ENCODE results near the gene PCGF3. TPM values are rescaled to one million over a fixed set of nuclear protein-coding genes. Genes with fewer than 3 reads are reported as not detected.

The PCGF3 gene
- total RNA-seq, 1 donor: 43.1 TPM

GRCh38 chr4:671769-672168 lies 33.9 kb upstream of the PCGF3 start:
- H2AFZ ChIP-seq (ENCODE audit: low read length): no peak overlapping the region
- peaks cover 14% of the 10 kb centered on the region for H3K4me1 ChIP-seq (ENCODE audit: insufficient read depth, low read length)

GRCh38 chr4:673349-674091 lies 32.1 kb upstream of the PCGF3 start:
- peak; percentile 98 for DNase-seq (ENCODE audit: insufficient read length, low spot score, missing footprints)

More at GRCh38 chr4:671769-672168, 33.9 kb upstream of the PCGF3 start:
- DNase-seq (ENCODE audit: insufficient read length, low spot score, missing footprints): no peak
- no peaks in the 10 kb centered on the region for H4K20me1 ChIP-seq (ENCODE audit: insufficient read depth, low read length)
- H3K79me2 ChIP-seq (ENCODE audit: insufficient read depth, low read length): peaks cover 24% of the 10 kb centered on the region
- H3K36me3 ChIP-seq (ENCODE audit: insufficient read depth, low read length): peaks cover 14% of the 10 kb centered on the region
- H3K4me3 ChIP-seq (ENCODE audit: insufficient read depth, low read length): no peak overlapping the region
- no peak overlapping the region for H3K27ac ChIP-seq (ENCODE audit: low read depth, low read length)
- H3K9me3 ChIP-seq (ENCODE audit: low read depth, low read length): no peaks in the 10 kb centered on the region
- no peak overlapping the region for H3K4me2 ChIP-seq (ENCODE audit: insufficient read depth, low read length)
- no peaks in the 10 kb centered on the region for H3K27me3 ChIP-seq (ENCODE audit: insufficient read depth, low read length)
- TF ChIP-seq CTCF (IDR thresholded peaks at IDR 0.05; ENCODE audit: extremely low read depth, low read depth, low read length): no peak

GRCh38 chr4:674172-675035 lies 31.2 kb upstream of the PCGF3 start, which contains the start of the genes ATP5ME and MYL5:
TSS of gene ATP5ME (minus strand) at chr4:674276. CDS start at chr4:674247, 29 bp downstream.
TSS of gene MYL5 (plus strand) at chr4:674542. CDS start at chr4:678027, 3,485 bp downstream.
- Histone ChIP-seq H3K27me3 (ENCODE audit: insufficient read depth, low read length) (no peaks in the 10 kb centered on the region), H3K4me2 (ENCODE audit: insufficient read depth, low read length) (peak within 1 kb of the TSS; percentile 94), H4K20me1 (ENCODE audit: insufficient read depth, low read length) (peaks cover 5% of the 10 kb centered on the region), H3K9me3 (ENCODE audit: low read depth, low read length) (no peaks in the 10 kb centered on the region), H2AFZ (ENCODE audit: low read length) (peak within 1 kb of the TSS; percentile 85), H3K4me3 (ENCODE audit: insufficient read depth, low read length) (peak within 1 kb of the TSS; percentile 98), H3K4me1 (ENCODE audit: insufficient read depth, low read length) (peaks cover 14% of the 10 kb centered on the region), H3K36me3 (ENCODE audit: insufficient read depth, low read length) (peaks cover 14% of the 10 kb centered on the region), H3K27ac (ENCODE audit: low read depth, low read length) (peak within 1 kb of the TSS; percentile 90), H3K79me2 (ENCODE audit: insufficient read depth, low read length) (peaks cover 24% of the 10 kb centered on the region)
- DNase-seq (ENCODE audit: insufficient read length, low spot score, missing footprints): peak; percentile 100
- TF ChIP-seq CTCF (IDR thresholded peaks at IDR 0.05; ENCODE audit: extremely low read depth, low read depth, low read length): peak; percentile 90

More at GRCh38 chr4:673349-674091, 32.1 kb upstream of the PCGF3 start:
- peak overlapping the region; percentile 94 for H3K4me2 ChIP-seq (ENCODE audit: insufficient read depth, low read length)
- H3K27me3 ChIP-seq (ENCODE audit: insufficient read depth, low read length): no peaks in the 10 kb centered on the region
- peaks cover 24% of the 10 kb centered on the region for H3K79me2 ChIP-seq (ENCODE audit: insufficient read depth, low read length)
- TF ChIP-seq CTCF (IDR thresholded peaks at IDR 0.05; ENCODE audit: extremely low read depth, low read depth, low read length): no peak
- peaks cover 5% of the 10 kb centered on the region for H4K20me1 ChIP-seq (ENCODE audit: insufficient read depth, low read length)
- H3K9me3 ChIP-seq (ENCODE audit: low read depth, low read length): no peaks in the 10 kb centered on the region
- H3K36me3 ChIP-seq (ENCODE audit: insufficient read depth, low read length): peaks cover 14% of the 10 kb centered on the region
- H3K4me1 ChIP-seq (ENCODE audit: insufficient read depth, low read length): peaks cover 14% of the 10 kb centered on the region
- peak overlapping the region; percentile 85 for H2AFZ ChIP-seq (ENCODE audit: low read length)
- peak overlapping the region; percentile 98 for H3K4me3 ChIP-seq (ENCODE audit: insufficient read depth, low read length)
- H3K27ac ChIP-seq (ENCODE audit: low read depth, low read length): peak overlapping the region; percentile 46

Data from osteoblast (primary cell).